Fibroblast of skin of left biceps (primary cell): ENCODE measurements around the gene ATP9B.
"Not testable (repeated sequence)": the region's sequence is repeated elsewhere in the genome, so short reads cannot be mapped to it uniquely, and the experiment has no call there.

Source experiments
- DNase-seq, 2 experiments: peaks; one replicate each; pipeline ENCODE4 v3.0.0-alpha.2; 2013; ENCODE audit warnings: low read depth in 2 of 2

Gene ATP9B

DNA sequence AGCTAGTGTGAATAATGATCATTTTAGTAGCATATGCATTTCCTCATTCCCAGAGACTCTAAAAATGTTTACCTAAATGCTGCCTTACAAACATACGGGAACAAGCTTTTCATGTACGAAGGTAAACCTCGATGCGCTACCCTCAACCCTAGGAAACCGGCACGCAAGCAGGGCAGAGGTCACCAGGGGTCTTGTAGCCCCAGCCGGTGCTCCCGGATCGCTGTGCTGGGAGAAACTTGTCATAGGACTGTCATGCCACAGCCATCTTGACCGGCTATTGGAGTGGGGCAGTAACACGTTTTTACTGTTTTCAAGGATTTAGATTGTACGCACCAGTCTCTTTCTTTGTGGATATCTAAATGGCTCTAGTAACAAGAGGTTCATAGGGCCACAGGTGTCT, 291.7 kb downstream of the ATP9B start:
- DNase-seq: no peak

DNA sequence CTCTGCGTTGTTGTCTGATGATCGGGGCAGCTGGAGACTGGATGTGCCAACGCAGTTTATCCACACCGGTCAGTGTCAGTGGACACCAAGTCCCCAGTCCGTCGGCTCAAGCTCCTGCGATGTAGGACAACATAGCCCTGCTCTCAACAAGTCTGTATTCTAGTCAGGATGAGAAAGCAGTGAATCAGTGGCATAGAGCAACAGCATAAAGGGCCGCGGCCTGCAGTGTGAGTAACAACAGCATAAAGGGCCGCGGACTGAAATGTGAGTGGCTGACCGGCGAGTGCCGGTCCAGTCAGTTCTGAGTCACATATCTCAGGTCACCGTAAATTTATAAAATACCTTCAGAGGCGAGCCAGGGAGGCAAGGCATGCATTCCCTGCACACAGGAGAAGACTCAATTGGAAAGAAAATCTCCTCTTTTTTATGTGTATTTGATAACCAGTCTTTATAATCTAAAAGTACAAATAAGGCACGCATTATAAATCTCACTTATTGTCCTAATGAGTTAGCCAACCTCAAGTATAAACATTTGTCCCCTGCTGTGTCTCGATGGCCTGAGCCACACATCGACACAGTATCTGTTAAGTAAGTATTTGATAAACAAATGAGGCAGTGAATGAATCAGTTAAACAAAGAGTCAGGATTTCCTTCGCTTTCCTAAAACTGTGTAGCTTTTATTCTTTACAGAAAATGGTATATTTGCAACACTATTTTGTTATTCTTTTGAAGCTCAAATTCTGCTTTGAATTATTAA, 292.8 kb downstream of the ATP9B start:
- no peak for DNase-seq

DNA sequence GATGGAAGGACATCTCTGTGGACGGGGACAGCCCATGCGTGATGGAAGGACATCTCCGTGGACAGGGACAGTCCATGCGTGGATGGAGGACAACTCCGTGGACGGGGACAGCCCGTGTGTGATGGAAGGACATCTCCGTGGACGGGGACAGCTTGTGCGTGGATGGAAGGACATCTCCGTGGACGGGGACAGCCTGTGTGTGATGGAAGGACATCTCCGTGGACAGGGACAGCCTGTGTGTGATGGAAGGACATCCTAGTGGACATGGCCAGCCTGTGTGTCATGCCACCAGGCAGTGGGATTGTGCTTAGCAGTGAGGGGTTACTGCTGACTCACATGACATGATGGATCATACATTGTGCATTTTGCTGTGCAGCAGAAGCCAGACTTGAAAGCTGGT, 296.5 kb downstream of the ATP9B start:
- DNase-seq: no peak

DNA sequence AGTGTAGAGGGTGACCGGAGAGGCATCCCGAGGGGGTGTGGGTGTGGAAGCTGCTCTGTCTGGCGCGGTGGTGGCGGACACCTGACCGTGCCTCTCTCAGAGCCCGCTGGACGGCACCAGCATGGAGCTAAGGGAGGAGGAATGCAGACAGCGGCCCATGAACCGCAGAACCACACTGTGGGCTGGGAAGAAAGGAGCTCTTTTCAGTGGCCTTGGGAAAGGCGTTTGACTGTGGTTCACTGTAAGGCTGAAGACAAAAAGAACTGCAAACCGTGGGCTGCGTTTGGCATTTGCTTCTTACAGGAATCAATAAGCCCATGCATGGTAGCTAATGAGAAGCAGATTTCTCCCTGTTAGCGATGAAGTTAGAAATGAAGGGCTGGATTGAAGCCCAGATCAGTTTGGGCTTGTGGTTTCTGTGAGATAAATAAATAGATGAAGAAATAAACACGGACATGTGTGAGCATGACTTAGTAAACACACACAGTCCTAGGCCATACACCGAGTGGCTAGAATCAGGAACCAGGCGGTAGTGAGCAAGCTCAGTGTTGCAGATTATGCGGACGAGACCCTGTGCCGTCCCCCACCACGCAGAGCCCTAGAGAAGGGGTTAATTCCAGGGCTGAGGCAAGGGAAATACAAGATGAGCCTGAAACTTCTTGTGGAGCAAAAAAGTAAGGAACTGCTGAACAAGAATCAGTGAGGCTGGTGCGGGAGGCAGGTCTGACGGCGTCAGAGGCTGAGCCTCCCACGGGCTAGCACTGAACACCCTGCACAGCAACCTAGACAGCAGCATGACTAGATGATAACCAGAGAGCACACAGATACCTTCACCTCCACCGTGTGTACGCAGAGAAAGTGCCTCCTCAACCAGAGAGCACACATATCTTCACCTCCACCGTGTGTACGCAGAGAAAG, 297.2 kb downstream of the ATP9B start:
- peak; percentile 91 for DNase-seq

DNA sequence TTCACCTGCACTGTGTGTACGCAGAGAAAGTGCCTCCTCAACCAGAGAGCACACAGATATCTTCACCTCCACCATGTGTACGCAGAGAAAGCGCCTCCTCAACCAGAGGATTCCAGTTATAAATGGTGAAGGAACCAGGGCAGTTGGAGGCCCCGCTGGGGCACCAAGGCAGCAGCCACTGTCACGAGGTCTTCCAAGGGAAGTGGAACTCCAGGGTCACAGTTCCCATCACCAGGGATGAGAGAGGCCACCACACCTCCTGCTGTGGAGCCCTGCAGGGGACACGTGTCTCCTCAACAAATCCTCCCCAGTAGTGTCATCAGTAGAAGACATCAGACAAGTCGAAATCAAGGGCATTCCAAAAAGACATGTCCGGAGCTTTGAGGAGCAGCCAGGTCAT, 298.3 kb downstream of the ATP9B start:
- DNase-seq: no peak

DNA sequence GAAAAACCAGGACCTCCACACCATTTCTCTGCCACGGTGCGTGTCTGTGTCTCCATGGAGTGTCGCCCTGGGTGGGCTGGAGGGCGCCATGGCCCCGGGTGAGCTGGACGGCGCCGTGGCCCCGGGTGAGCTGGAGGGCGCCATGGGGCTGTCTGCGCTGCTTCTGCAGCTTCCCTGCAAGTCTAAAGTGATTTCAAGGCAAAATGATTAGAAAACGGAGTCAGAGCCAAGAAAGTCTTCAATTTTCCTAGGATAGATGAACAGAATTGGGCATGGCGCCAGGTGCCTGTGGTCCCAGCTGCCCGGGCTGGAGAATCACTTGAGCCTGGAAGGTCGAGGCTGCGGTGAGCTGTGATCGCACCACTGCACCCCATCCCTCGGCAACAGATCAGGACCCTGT, 298.8 kb downstream of the ATP9B start:
- no peak for DNase-seq

DNA sequence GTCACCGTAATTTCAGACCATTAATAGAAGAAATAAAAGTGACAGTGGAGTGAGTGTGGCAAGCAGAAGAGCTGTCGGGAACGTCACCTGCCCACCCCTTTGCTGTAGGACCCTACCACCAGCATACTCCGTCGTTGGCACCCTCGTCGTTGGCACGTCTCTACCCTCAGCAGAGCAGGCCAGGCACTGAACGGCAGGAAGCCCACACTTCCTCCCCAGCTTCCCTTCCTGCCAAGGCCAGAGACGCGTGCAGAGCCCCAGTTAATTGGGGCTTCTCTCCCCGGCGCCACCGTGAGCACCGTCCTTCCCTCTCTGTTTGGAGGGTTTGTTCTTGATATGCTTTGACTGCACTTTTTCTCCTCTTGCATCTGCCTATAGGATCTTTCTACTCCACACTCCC, 299.5 kb downstream of the ATP9B start:
- no peak for DNase-seq

DNA sequence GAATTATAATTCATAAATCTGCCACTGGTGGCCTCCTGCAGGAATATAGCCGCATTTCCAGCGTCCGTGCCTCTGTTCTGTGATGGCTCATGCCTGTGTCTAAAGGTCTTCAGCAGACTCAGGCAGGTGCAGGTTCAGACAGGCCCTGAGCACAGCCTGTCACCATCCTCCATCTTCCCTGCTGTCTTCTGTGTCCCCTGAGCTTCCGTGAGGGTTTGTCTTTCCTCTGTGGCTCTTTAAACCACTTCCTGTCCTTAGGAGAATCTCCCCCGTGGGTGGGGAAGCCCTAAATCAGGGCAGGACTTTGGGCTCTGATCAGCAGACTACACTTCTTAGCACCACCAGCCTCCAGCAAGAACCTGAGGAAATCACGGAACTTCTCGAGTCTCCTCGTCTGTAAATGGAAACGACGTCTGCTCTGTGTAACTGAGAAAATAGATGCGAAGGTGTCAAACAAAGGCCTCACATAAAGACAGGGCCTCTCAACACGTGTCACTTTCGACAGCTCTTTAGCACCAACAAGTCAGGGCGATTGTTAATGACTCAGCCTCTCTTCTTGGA, 302.4 kb downstream of the ATP9B start:
- no peak for DNase-seq

DNA sequence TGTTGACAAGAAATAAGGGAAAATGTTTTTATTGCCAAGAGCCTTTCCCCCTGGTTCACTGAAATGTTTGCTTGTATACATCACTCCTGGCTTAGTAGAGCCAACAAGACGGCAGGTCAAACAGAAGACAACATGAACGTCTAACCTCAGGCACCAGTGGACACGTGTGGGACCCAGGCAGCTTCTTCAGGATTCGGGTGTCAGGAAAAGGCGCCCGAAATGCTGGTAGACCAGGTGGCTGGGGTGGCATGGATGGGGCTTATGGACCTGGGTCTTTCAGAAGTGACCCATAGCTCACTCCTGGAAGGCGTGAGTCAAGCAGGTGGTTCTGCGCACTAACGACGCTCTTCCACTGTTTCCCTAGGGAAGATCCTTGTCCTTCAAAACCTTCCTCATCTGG, 303.3 kb downstream of the ATP9B start:
- DNase-seq: no peak

DNA sequence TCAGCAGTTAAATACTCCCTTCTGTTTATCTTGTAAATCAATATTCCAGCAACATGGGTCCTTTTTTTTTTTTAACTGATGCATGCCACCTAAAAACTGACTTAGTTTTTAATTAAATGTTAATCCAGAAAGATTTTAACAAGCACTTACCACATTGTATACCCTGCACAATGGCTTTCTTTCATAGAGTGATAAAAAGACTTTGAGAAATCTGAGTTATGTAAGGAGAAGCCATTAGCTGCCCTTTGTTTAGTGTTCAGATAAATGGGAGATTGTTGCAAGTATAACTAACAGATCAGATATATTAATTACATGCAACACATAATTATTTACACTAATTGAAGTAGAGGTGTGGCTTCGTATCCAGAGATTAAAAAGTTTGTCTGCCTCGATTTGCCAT, 303.8 kb downstream of the ATP9B start:
- no peak for DNase-seq

DNA sequence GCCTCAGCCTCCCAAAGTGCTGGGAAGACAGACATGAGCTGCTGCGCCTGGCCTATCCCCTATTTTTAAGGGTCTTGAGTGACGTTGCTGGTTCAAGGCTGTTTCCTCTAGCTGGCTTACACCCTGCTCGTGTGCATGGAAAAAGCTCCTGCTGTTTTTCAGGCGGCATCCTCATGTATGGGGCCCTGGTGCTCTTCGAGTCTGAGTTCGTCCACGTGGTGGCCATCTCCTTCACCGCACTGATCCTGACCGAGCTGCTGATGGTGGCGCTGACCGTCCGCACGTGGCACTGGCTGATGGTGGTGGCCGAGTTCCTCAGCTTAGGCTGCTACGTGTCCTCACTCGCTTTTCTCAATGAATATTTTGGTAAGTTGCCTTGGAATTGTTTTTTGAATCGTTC, 304.5 kb downstream of the ATP9B start:
- DNase-seq: no peak

DNA sequence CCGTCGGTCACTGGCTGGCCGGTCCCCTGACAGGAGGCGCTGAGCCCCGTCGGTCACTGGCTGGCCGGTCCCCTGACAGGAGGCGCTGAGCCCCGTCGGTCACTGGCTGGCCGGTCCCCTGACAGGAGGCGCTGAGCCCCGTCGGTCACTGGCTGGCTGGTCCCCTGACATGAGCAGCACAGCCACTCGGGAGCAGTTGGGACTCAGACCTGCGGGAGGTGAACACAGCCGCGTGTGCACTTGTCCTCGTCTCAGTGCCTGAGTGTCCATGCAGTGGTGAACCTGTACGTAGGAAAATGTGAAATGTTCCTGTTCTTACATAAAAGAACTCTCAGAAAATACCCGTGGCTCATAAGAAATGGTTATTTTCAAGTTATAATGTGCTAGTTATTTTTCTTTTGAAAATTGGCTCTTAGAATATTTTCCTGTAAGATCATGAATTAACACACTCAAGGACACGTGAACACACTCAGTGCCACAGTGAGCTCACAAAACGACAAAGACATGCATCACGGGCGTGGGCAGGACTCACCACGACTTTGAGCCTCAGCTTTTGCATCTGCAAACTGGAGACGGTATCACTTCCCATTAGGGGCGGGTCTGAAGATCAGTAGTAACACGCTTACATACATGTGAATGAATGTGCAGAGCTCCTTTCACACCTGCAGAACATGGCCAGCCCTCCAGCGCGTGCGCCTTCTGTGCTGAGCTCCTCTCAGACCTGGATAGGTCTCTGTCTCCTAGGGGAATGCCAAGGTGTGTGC, 305.4 kb downstream of the ATP9B start:
- DNase-seq: no peak

DNA sequence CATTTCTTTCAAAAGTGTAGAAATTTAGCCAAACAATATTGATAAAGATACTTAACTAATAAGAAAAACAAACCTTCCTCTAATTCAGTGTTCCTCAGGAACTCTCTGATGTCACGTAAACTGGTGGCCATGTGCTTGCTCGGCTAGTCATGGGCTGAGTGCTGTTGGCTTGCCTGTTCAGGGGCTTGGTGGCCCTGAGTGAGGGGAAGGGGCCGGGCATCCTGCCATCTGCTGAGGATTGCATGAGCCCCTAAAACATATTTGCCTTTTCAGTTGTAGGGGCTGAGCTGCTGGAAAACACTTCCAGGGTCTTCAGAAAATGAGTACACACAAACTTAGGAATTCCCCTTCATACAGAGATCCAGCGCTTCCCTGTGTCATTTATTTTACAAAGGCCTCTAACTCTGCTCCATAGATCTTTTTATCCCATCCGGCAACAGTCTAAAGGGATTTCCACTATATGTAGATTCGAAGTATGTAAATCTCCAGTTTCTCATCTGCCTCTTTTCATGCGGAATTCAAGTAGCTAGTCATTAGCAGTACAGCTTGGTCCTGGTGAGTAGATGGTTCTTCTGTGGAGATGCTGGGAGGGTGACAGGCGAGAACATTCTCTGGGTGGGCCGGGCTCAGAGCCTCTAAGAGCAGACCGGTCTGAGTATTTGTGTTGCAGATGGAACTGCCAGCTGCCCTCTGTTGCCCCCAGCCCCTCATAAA, 306.4 kb downstream of the ATP9B start:
- no peak for DNase-seq

DNA sequence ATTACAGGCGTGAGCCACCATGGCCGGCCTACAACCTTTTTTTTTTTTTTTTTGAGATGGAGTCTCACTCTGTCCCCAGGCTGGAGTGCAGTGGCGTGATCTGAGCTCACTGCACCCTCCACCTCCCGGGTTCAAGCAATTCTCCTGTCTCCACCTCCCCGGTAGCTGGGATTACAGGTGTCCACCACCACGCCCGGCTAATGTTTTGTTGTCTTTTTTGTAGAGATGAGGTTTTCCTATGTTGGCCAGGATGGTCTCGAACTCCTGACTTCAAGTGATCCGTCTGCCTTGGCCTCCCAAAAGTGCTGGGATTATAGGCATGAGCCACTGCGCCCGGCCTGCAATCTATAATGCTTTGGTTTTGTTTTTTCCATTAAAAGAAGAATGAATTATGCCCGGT, 307.5 kb downstream of the ATP9B start:
- DNase-seq: not testable (repeated sequence)

DNA sequence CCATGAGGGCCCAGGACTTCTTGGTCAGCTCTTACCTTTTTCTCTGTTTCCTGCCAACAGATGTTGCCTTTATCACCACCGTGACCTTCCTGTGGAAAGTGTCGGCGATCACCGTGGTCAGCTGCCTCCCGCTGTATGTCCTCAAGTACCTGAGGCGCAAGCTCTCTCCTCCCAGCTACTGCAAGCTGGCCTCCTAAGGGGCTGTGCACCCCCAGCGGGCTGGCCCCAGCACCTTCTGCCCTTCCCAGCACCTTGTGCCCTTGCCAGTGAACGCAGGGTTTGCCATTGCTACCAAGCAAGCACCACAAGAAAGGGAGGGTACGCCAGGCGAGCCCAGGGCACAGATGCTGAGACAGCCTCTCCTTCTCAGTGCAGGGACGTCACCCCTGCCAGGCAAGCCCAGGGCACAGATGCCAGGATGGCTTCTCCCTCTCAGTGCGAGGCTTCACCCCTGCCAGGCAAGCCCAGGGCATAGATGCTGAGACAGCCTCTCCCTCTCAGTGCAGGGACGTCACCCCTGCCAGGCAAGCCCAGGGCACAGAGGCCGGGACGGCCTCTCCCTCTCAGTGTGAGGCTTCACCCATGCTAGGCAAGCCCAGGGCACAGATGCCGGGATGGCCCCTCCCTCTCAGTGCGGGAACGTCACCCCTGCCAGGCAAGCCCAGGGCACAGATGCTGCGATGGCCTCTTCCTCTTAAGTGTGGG, 308.1 kb downstream of the ATP9B start:
- no peak for DNase-seq

DNA sequence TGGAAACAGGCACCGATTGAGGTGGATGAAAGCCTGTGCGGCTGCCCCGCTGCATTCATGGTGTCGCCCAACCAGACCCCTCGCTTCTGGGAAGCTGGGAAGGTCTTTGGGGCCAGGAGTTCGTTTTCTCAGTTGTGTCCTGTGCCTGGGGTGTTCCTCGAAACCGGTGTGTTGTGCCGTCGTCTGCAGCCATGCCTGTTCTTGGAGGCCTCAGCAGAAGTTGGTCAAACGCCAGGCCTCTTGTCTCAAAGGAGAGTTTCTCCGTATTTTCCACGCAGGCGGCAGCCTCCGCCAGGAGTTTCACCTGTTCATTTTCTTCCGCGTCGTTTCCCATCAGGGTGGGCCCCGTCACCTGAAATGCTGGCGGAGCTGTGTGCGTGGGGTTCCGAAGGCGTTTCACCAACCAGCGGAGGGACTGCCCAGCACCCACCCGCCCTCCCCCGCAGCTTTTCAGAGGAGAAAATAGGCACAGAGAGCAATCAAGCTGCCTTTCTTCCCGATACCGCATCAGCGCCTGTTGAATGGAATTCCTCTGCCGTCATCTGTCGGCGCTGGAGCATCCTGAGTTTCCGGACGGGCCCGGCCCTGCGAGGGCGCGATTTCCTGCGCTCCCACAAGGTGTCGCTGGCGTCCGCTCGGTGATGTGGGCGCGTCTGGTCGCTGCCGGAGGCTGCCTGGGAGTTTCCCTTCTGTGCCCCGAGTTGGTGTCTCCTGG, 309.5 kb downstream of the ATP9B start:
- peak in 1 of 2 experiments; percentile 20 for DNase-seq

DNA sequence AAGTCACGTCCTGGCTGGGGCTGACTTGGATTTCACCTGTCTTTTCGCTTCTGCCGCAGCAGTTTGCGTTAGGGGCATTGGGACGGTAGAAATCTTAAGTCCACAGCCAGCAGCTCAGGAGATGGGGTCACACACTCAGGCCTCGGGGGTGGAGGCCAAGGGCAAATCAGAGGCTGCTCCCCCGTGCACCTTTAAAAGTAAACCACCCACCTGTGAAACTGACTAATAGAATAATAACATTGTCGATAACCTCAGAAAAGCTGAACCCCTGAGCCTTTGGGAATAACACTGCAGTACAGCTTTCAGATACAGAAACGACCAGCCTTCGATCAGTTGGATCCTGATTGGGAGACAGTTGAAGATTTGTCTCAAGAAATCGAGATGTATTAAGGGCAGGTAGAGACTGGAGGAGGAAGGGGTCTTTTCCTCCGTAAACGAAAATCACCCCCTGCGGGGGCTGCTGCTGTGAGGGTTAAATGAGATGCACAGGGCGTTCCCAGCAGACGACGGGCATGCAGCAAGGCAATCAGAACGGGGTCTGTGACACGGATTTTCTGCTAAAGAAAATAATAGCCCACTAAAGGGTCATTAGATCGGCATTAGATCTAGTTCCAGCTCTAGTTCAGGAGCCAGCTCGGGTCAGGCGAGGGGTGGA, 310.2 kb downstream of the ATP9B start:
- no peak for DNase-seq

DNA sequence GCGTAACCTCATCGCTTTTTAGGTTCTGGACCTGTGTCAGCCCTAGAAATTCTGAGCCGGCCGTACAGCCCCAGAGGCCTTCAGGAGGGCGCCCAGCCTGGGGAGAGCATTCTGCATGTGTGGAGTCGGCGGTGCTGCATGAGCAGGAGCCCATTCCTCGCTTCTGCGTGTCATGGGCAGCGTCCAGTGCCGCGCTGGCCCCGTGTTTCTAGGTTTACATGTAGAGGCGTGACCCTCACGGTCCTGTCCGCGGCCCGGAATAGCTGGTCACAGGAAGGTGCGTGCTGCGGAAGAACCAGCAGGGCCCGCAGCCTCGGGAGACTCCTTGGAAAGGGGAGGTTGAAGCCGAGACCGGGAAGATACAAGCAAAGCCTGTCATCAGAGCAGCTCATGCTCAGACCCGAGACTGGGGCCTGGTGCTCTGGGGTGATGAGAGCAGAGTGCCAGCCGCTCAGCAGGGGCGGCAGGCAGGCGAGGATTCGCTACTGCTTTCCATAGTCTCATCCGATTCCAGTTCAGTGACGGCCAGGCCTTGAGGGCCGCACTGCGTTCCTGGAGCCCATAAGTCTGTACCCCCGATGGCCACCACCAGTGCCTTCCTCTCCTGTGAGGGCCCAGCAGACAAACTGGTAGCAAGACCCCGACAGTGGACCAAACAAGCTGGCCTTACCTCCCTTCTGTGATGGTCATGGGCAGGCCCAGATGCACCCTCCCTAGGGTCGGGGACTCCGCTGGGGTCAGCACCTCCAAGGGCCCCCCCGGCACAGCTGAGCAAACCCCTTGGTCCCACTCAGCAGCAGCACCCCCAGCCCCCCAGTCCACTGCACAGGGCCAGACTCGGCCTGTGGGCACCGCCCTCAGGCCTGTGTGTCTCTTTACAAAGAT, 311.0 kb downstream of the ATP9B start:
- no peak for DNase-seq
